Hepatocyte (in vitro differentiated cells): ENCODE results near the gene ADA. TPM values are rescaled to one million over a fixed set of nuclear protein-coding genes. Genes with fewer than 3 reads are reported as not detected.

Experiments used
- DNase-seq: peaks from one replicate; pipeline ENCODE4 v3.0.0-alpha.2; 2016; ENCODE audit warnings: low spot score
- H2AFZ ChIP-seq: fragments of 200-600 bp; sonication (generic); 2 replicates; pipeline ENCODE4 v1.6.0; 2016; ENCODE audit warnings: antibody characterized with exemption, mild to moderate bottlenecking
- H3K27ac ChIP-seq: fragments of 200-600 bp; sonication (generic); 2 replicates; pipeline ENCODE4 v1.5.1; 2016; ENCODE audit warnings: mild to moderate bottlenecking
- H3K27me3 ChIP-seq: fragments of 200-600 bp; sonication (generic); 2 replicates; pipeline ENCODE4 v1.6.1; 2016
- H3K36me3 ChIP-seq: fragments of 200-600 bp; sonication (generic); replicated peaks from 2 replicates; pipeline ENCODE4 v1.5.1; 2016; ENCODE audit warnings: low read depth; ENCODE audit not compliant: insufficient read depth
- H3K4me1 ChIP-seq: fragments of 200-600 bp; sonication (generic); 2 replicates; pipeline ENCODE4 v1.5.1; 2016; ENCODE audit warnings: mild to moderate bottlenecking, moderate library complexity; ENCODE audit not compliant: insufficient read depth
- H3K4me2 ChIP-seq: fragments of 200-600 bp; sonication (generic); 2 replicates; pipeline ENCODE4 v1.6.0; 2016
- H3K4me3 ChIP-seq: fragments of 200-600 bp; sonication (generic); 2 replicates; pipeline ENCODE4 v1.5.1; 2016; ENCODE audit warnings: mild to moderate bottlenecking
- H3K79me2 ChIP-seq: fragments of 200-600 bp; sonication (generic); 2 replicates; pipeline ENCODE4 v1.6.0; 2017; ENCODE audit warnings: mild to moderate bottlenecking
- H3K9me2 ChIP-seq: fragments of 200-600 bp; sonication (generic); replicated peaks from 2 replicates; pipeline ENCODE4 v1.6.0; 2017; ENCODE audit warnings: mild to moderate bottlenecking; ENCODE audit not compliant: insufficient read depth
- H3K9me3 ChIP-seq: fragments of 200-600 bp; sonication (generic); 2 replicates; pipeline ENCODE4 v1.5.1; 2016; ENCODE audit warnings: low read depth, mild to moderate bottlenecking
- H4K20me1 ChIP-seq: fragments of 200-600 bp; sonication (generic); 2 replicates; pipeline ENCODE4 v1.6.0; 2016; ENCODE audit warnings: mild to moderate bottlenecking; ENCODE audit not compliant: insufficient read depth, poor library complexity, severe bottlenecking
- CTCF ChIP-seq: fragments of 200-600 bp; sonication (generic); IDR thresholded peaks from 2 replicates; pipeline ENCODE4 v1.5.1; 2016; ENCODE audit warnings: antibody characterized with exemption, mild to moderate bottlenecking; ENCODE audit not compliant: poor library complexity
- EZH2 ChIP-seq: fragments of 200-600 bp; sonication (generic); IDR thresholded peaks from 2 replicates; pipeline ENCODE4 v1.6.1; 2016; ENCODE audit warnings: antibody characterized with exemption, mild to moderate bottlenecking, borderline replicate concordance
- EZH2phosphoT487 ChIP-seq: fragments of 200-600 bp; sonication (generic); IDR thresholded peaks from one replicate; pipeline ENCODE4 v1.6.1; 2018; ENCODE audit warnings: antibody characterized with exemption, mild to moderate bottlenecking, low read depth, moderate library complexity; ENCODE audit not compliant: unreplicated experiment, severe bottlenecking
- WGBS: methylation state at CpG from one replicate; pipeline ENCODE4 v1.1.6; 2016; ENCODE audit warnings: low lambda C conversion rate; ENCODE audit errors: missing lambda C conversion rate; 5-methylcytosine and 5-hydroxymethylcytosine counted together
- polyA plus RNA-seq: library from polyadenylated mRNA; unstranded; fragments of >200 nt; fragmentation: Nextera tagmentation; extraction: Ambion mirVana; gene quantifications from 2 replicates; pipeline ENCODE4 v1.2.1, GENCODE V29; 2016
- total RNA-seq: library from RNA; depleted of rRNA; stranded (reverse); fragments of >200 nt; gene quantifications from 2 replicates; pipeline ENCODE4 v1.2.3, GENCODE V29; 2014

ADA gene
- total and polyA plus RNA-seq, 2 experiments from 2014 or later: 10.4 to 13.5 TPM

DNA sequence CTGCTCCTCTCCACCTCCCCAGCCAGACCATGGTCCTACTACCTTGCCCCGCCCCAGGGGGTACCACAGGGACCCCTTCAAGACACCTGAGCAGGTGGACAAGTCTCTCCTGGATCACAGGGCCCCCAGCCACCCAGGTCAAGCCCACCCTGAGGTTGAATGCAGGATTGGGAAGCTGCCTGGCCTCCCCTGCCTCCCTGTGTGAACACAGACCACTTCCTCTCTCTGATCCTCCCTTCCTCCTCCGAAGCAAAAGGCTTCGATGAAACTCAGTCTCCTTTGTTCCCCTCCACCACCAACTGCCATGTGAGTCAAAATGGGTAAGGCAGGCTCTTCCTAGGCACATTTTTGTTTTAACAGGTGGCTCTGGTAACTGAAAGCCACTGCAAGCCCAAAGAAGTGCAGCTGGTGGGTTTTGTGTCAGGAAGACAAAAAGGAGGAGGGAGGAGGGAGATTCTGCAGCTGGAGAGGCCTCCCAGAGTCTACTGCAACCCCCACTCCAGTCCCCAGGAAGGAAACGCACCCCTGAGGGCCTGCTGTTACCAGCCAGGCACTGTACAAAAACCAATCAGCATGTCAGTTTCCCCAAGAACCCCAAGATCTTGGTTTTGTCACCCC lies 5.4 kb downstream of the ADA start:
- no peaks in the 10 kb centered on the region for H3K9me3 ChIP-seq
- no peak for DNase-seq
- TF ChIP-seq CTCF: no peak
- TF ChIP-seq EZH2: no peak
- TF ChIP-seq EZH2phosphoT487: no peak
- no peaks in the 10 kb centered on the region for H3K36me3 ChIP-seq
- no peak overlapping the region for H2AFZ ChIP-seq
- H4K20me1 ChIP-seq: no peaks in the 10 kb centered on the region
- 57% methylated on average over 4 of the region's 4 CpGs for WGBS
- no peak overlapping the region for H3K4me3 ChIP-seq
- H3K9me2 ChIP-seq: no peaks in the 10 kb centered on the region
- no peak overlapping the region for H3K4me2 ChIP-seq
- no peaks in the 10 kb centered on the region for H3K27me3 ChIP-seq
- no peak overlapping the region for H3K27ac ChIP-seq
- H3K4me1 ChIP-seq: peaks cover 20% of the 10 kb centered on the region
- H3K79me2 ChIP-seq: no peaks in the 10 kb centered on the region

DNA sequence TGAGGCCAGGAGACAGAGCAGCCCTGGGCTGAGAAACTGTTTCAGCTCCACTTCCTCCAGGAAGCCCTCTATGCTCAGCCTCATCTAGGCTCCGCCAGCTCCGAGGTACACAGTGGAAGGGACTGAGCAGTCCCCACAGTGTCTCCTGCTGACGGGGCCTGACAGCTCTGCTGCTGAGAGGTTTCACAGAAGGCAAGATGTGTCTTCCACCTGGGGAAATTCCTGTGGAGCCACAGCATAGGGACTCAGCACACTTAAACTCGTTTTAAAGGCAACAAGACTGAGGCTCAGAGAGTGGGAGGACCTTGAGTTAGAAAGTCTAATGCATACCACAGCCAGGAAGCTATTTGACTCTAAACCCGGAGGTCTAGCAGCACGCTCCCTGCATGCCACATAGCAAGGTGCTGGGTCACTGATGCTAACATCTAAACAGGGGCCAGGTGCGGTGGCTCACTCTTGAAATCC lies 6.8 kb downstream of the ADA start:
- H4K20me1 ChIP-seq: no peaks in the 10 kb centered on the region
- H2AFZ ChIP-seq: no peak overlapping the region
- no peaks in the 10 kb centered on the region for H3K79me2 ChIP-seq
- no peak overlapping the region for H3K4me3 ChIP-seq
- no peaks in the 10 kb centered on the region for H3K27me3 ChIP-seq
- peaks cover 20% of the 10 kb centered on the region for H3K4me1 ChIP-seq
- no peak for DNase-seq
- TF ChIP-seq EZH2phosphoT487: no peak
- no peak for TF ChIP-seq EZH2
- no peak for TF ChIP-seq CTCF
- H3K36me3 ChIP-seq: no peaks in the 10 kb centered on the region
- no peak overlapping the region for H3K27ac ChIP-seq
- no peaks in the 10 kb centered on the region for H3K9me2 ChIP-seq
- H3K4me2 ChIP-seq: no peak overlapping the region
- WGBS: 81% methylated on average over 7 of the region's 7 CpGs
- H3K9me3 ChIP-seq: no peaks in the 10 kb centered on the region

GRCh38 chr20:44644230-44644617 lies 7.3 kb downstream of the ADA start:
- no peak for DNase-seq
- no peaks in the 10 kb centered on the region for H4K20me1 ChIP-seq
- H3K4me1 ChIP-seq: peaks cover 20% of the 10 kb centered on the region
- H3K27ac ChIP-seq: peak overlapping the region; percentile 81
- no peaks in the 10 kb centered on the region for H3K36me3 ChIP-seq
- H3K4me2 ChIP-seq: no peak overlapping the region
- 89% methylated on average over 7 of the region's 8 CpGs for WGBS
- no peak overlapping the region for H2AFZ ChIP-seq
- H3K79me2 ChIP-seq: no peaks in the 10 kb centered on the region
- H3K27me3 ChIP-seq: no peaks in the 10 kb centered on the region
- no peaks in the 10 kb centered on the region for H3K9me2 ChIP-seq
- H3K4me3 ChIP-seq: no peak overlapping the region
- TF ChIP-seq EZH2: no peak
- TF ChIP-seq EZH2phosphoT487: no peak
- no peak for TF ChIP-seq CTCF
- H3K9me3 ChIP-seq: no peaks in the 10 kb centered on the region
